Psoas muscle (tissue), 8 donors: ENCODE data around the gene PDLIM7. TPM values are rescaled to one million over a fixed set of nuclear protein-coding genes. Genes with fewer than 3 reads are reported as not detected.

ENCODE experiments used
- ATAC-seq, 4 donors: fragments of 200-7000 bp; cut with Tn5 transposase; one replicate each; pipeline ENCODE4 v1.9.1; 2020; ENCODE audit warnings: moderate library complexity in 3 of 4, mild to moderate bottlenecking in 2 of 4
- DNase-seq, 2 donors: peaks; one replicate each; pipeline ENCODE4 v3.0.0-alpha.2; 2020
- H3K27ac ChIP-seq: fragments of 200-600 bp; one replicate; pipeline ENCODE4 v1.8.0; 2022
- H3K27me3 ChIP-seq, 3 donors: fragments of 200-600 bp in 1 of 3; one replicate each; pipeline versions ENCODE4 v1.6.1 to v1.8.0; 2013 to 2022; ENCODE audit warnings: low read length in 2 of 3, mild to moderate bottlenecking in 2 of 3, moderate library complexity in 1 of 3; ENCODE audit not compliant: insufficient read depth in 3 of 3
- H3K36me3 ChIP-seq, 2 donors: fragments of 200-600 bp in 1 of 2; one replicate each; pipeline versions ENCODE4 v1.6.1 to v1.8.0; 2013 to 2022; ENCODE audit warnings: low read depth in 1 of 2, mild to moderate bottlenecking in 1 of 2, moderate library complexity in 1 of 2; ENCODE audit not compliant: insufficient read depth in 1 of 2
- H3K4me1 ChIP-seq: fragments of 200-600 bp; one replicate; pipeline ENCODE4 v1.8.0; 2022
- H3K4me3 ChIP-seq: fragments of 200-600 bp; one replicate; pipeline ENCODE4 v1.8.0; 2022; ENCODE audit warnings: mild to moderate bottlenecking
- H3K9me3 ChIP-seq: fragments of 200-600 bp; one replicate; pipeline ENCODE4 v1.8.0; 2022
- CTCF ChIP-seq: fragments of 200-600 bp; IDR thresholded peaks from one replicate; pipeline ENCODE4 v1.8.0; 2022; ENCODE audit warnings: antibody characterized with exemption
- WGBS, 3 donors: extraction: QIAGEN DNeasy Blood & Tissue Kit; methylation state at CpG; one replicate each; pipeline versions ENCODE4 v1.1.6 to v1.1.7; 2013; 5-methylcytosine and 5-hydroxymethylcytosine counted together
- intact Hi-C, 2 donors: fragments of 100-400 bp; cut with DNase I; formaldehyde crosslinking; loops; one replicate each; pipeline versions ENCODE4 v1.11.0 to v1.14.2; 2022
- polyA plus RNA-seq, 3 donors: library from polyadenylated mRNA; stranded (reverse); fragments of 200-250 nt; gene quantifications; one replicate each; pipeline ENCODE4 v1.2.3, GENCODE V29; 2013
- total RNA-seq, 4 donors: library from RNA; stranded (reverse); fragmentation: NEBNext Ultra II Directional in 2 of 4; extraction: Animal tissue kit (Norgen Biotek cat#: 25700) in 2 of 4; gene quantifications; one replicate each; pipeline versions ENCODE4 v1.2.1 to v1.2.4, GENCODE V29; 2021 to 2023
- donor health status: healthy with polysubstance abuse.
- donor health status: DM: no; HTN: no; CAD: no; lungs with moderate emphysema.
- donor health status: Bipolar disorder and iron deficiency.
- donor health status: healthy.
- donor health status: DM: yes; HTN: yes; CAD: no.
- donor health status: DM: no; HTN: no; CAD: no.
- donor health status: DM: no; HTN: no; CAD: no.
- donor health status: DM: yes; HTN: yes; CAD: no.

Gene PDLIM7
- total and polyA plus RNA-seq, 7 donors = 134 to 254 (median 174) TPM

DNA sequence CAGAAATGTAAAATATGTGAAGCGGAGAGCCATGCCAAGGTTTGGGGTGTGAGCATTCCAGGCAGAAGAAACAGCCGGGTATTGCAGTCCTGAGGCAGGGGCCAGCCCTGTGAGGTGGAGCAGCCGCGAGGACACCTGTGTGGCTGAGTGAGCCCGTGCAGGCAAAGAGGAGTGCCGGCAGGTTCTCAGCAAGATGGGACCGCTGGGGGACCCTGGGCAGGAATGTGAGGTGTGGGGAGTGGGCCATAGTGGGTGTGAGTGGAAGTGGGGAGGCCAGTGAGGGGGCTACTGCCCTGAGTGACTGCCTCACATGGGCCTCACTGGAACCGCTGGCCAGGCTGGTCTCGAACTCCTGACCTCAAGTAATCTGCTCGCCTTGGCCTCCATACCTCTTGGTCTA, 58.9 kb downstream of the PDLIM7 start:
- Histone ChIP-seq H3K4me1 (no peaks in the 10 kb centered on the region), H3K4me3 (no peak overlapping the region), H3K27me3 (no peaks in the 10 kb centered on the region), H3K9me3 (no peaks in the 10 kb centered on the region), H3K36me3 (peaks cover 0 to 74% of the 10 kb centered on the region in 2 donors), H3K27ac (no peak overlapping the region)
- ATAC-seq = peak in 1 of 4 donors; percentile 23
- WGBS, 3 donors = 89 to 93% (median 93%) methylated on average over 10 of the region's 10 CpGs
- no peak for TF ChIP-seq CTCF
- no peak for DNase-seq
- intact Hi-C loops = no loop called here

DNA sequence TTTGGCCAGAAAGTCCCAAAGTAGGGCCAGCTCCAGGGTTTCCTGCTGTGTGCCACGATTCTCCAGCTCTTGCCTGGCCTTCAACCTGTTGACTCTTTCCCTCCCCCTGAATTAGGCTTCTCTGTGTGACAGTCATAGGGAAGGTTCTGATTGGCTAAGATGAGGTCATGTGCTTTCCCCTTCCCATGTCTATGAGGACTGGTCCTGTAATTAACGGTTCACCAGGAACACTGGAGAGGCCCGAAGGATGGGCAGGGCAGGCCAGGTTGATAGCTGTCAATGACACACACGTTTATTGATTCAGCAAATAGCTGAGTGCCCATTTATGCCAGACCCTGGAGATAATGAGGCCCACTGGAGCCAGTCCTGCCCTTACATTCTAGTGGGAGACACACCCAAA, 59.8 kb downstream of the PDLIM7 start:
- no peak overlapping the region for H3K4me3 ChIP-seq
- intact Hi-C loops = no loop called here
- H3K9me3 ChIP-seq = no peaks in the 10 kb centered on the region
- TF ChIP-seq CTCF = no peak
- WGBS, 3 donors = 63 to 68% (median 65%) methylated on average over 4 of the region's 4 CpGs
- no peak overlapping the region for H3K27ac ChIP-seq
- ATAC-seq (no peak), DNase-seq (no peak)
- peaks cover 0 to 82% of the 10 kb centered on the region in 2 donors for H3K36me3 ChIP-seq
- H3K27me3 ChIP-seq = no peaks in the 10 kb centered on the region
- H3K4me1 ChIP-seq = peaks cover 2% of the 10 kb centered on the region

DNA sequence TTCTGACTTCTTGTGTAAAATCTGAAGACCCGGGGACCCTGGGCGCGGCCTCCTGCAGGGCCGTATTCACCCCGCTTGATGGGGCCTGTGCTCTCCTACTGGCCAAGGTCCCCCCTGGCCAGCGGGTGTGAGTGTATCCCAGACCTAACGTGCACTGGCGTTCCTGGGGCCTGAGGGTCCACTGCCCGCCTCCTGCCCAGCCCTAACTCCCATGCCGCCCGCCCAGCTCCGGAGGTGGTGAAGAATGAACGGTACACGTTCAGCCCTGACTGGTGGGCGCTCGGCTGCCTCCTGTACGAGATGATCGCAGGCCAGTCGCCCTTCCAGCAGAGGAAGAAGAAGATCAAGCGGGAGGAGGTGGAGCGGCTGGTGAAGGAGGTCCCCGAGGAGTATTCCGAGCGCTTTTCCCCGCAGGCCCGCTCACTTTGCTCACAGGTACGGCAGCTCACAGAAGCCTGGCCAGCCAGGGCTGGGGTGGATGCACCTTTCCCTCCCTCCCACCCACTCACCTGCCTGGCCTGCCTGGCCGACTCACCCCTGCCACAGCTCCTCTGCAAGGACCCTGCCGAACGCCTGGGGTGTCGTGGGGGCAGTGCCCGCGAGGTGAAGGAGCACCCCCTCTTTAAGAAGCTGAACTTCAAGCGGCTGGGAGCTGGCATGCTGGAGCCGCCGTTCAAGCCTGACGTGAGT, 61.4 kb downstream of the PDLIM7 start:
- Histone ChIP-seq H3K36me3 (peaks cover 0 to 78% of the 10 kb centered on the region in 2 donors), H3K4me1 (peaks cover 17% of the 10 kb centered on the region), H3K27me3 (no peaks in the 10 kb centered on the region), H3K4me3 (no peak overlapping the region), H3K27ac (no peak overlapping the region), H3K9me3 (no peaks in the 10 kb centered on the region)
- intact Hi-C loops = no loop called here
- TF ChIP-seq CTCF = no peak
- no peak for DNase-seq
- no peak for ATAC-seq
- 93 to 96% (median 96%) methylated on average over 30 to 37 of the region's 37 CpGs for WGBS, 3 donors

DNA sequence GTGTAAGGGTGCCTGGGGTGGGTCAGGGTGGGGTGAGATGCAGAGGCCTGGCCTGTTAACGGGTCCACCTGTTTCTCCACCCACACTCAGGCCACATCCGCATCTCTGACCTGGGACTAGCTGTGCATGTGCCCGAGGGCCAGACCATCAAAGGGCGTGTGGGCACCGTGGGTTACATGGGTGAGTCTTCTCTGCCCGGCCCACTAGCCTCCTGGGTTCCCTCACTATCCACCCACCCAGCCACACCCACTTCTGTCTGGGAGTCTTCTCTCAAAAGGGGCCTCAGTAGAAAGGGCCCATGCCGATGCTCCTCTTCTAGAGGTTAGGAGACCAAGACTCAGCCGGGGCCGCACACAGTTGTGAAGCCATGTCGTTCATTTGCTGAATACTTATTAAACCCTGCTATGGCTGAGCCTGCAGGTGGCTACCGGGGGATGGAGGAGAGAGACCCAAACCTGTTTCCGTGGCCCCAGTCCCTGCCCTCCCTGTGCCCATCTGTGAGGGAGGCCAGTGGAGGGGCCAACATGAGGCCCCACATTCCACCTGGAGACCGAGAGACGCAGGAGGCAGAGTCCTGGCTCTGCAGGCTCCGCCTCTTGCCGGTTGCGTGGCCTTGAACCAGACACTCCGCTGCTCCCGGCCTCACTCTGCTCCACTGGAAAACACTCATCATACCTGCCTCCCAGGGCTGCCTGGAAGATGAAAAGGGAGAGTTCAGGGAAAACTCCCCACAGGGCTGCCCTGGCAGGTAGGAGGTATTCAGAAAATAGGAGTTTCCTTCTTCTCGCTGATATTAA, 62.3 kb downstream of the PDLIM7 start:
- no peak overlapping the region for H3K27ac ChIP-seq
- 94 to 95% (median 94%) methylated on average over 20 of the region's 20 CpGs for WGBS, 3 donors
- H3K9me3 ChIP-seq = no peaks in the 10 kb centered on the region
- intact Hi-C loops = no loop called here
- DNase-seq = no peak
- TF ChIP-seq CTCF = no peak
- H3K4me3 ChIP-seq = no peak overlapping the region
- peaks cover 17% of the 10 kb centered on the region for H3K4me1 ChIP-seq
- H3K36me3 ChIP-seq = peaks cover 0 to 73% of the 10 kb centered on the region in 2 donors
- ATAC-seq = no peak
- H3K27me3 ChIP-seq = no peaks in the 10 kb centered on the region
